ENCODE measurements around the gene NPR2. TPM values are rescaled to one million over a fixed set of nuclear protein-coding genes. Genes with fewer than 3 reads are reported as not detected.

NPR2 gene
- total and polyA plus RNA-seq, 3 experiments from 2014 or later, result 0.26 to 8.6 (median 5.2) TPM

GRCh38 chr9:35763803-35764202, 27.6 kb upstream of the NPR2 start:
- POLR2A ChIA-PET, result interaction anchor here (0.6 kb wide), 2 partner anchors 30 to 70 kb away, joined by 3 read pairs; no protein-coding TSS in a partner anchor
- Mint-ChIP-seq H3K9me3 (no peaks in the 10 kb centered on the region), H3K27ac (peak overlapping the region in 1 of 8 donors; percentile 85), H3K36me3 (peaks cover 0 to 6% (median 0%) of the 10 kb centered on the region in 3 donors), H3K4me1 (peaks cover 33 to 51% (median 33%) of the 10 kb centered on the region in 3 donors), H3K27me3 (no peaks in the 10 kb centered on the region), H3K4me3 (no peak overlapping the region)
- Histone ChIP-seq H3K4me3 (ENCODE audit: low read length) (no peak overlapping the region), H3K27me3 (ENCODE audit: insufficient read depth, low read length, poor library complexity, severe bottlenecking) (no peaks in the 10 kb centered on the region), H3K9me3 (ENCODE audit: low read length) (no peaks in the 10 kb centered on the region), H3K36me3 (ENCODE audit: insufficient read depth, low read length) (no peaks in the 10 kb centered on the region), H3K27ac (ENCODE audit: low read depth, low read length) (no peak overlapping the region), H3K4me1 (ENCODE audit: insufficient read depth, low read length) (peaks cover under 1% of the 10 kb centered on the region)
- no peak for DNase-seq
- CTCF ChIA-PET, result no interaction called here

GRCh38 chr9:35766997-35767396, 24.4 kb upstream of the NPR2 start:
- POLR2A ChIA-PET, result no interaction called here
- peaks cover 12 to 27% (median 14%) of the 10 kb centered on the region in 3 donors for H3K4me1 Mint-ChIP-seq
- DNase-seq, result no peak
- H3K4me3 Mint-ChIP-seq, result no peak overlapping the region
- CTCF ChIA-PET, result no interaction called here
- no peaks in the 10 kb centered on the region for H3K27me3 Mint-ChIP-seq
- no peaks in the 10 kb centered on the region for H3K36me3 ChIP-seq (ENCODE audit: insufficient read depth, low read length)
- H3K36me3 Mint-ChIP-seq, result peaks cover 0 to 2% (median 0%) of the 10 kb centered on the region in 3 donors
- no peaks in the 10 kb centered on the region for H3K4me1 ChIP-seq (ENCODE audit: insufficient read depth, low read length)
- no peaks in the 10 kb centered on the region for H3K9me3 Mint-ChIP-seq
- H3K27me3 ChIP-seq (ENCODE audit: insufficient read depth, low read length, poor library complexity, severe bottlenecking), result no peaks in the 10 kb centered on the region
- no peak overlapping the region for H3K27ac ChIP-seq (ENCODE audit: low read depth, low read length)
- no peak overlapping the region for H3K27ac Mint-ChIP-seq
- H3K9me3 ChIP-seq (ENCODE audit: low read length), result no peaks in the 10 kb centered on the region
- no peak overlapping the region for H3K4me3 ChIP-seq (ENCODE audit: low read length)

GRCh38 chr9:35767458-35767857, 23.9 kb upstream of the NPR2 start:
- H3K4me3 ChIP-seq (ENCODE audit: low read length), result no peak overlapping the region
- Mint-ChIP-seq H3K4me1 (peaks cover 12 to 26% (median 13%) of the 10 kb centered on the region in 3 donors), H3K36me3 (peaks cover 0 to 2% (median 0%) of the 10 kb centered on the region in 3 donors), H3K27me3 (no peaks in the 10 kb centered on the region), H3K27ac (no peak overlapping the region), H3K4me3 (no peak overlapping the region), H3K9me3 (no peaks in the 10 kb centered on the region)
- no peaks in the 10 kb centered on the region for H3K4me1 ChIP-seq (ENCODE audit: insufficient read depth, low read length)
- H3K36me3 ChIP-seq (ENCODE audit: insufficient read depth, low read length), result no peaks in the 10 kb centered on the region
- no peaks in the 10 kb centered on the region for H3K9me3 ChIP-seq (ENCODE audit: low read length)
- ChIA-PET POLR2A (no interaction called here), CTCF (interaction anchor here (0.8 kb wide), 1 partner anchor 59 kb away, joined by 3 read pairs; no protein-coding TSS in a partner anchor)
- H3K27ac ChIP-seq (ENCODE audit: low read depth, low read length), result no peak overlapping the region
- no peak for DNase-seq
- no peaks in the 10 kb centered on the region for H3K27me3 ChIP-seq (ENCODE audit: insufficient read depth, low read length, poor library complexity, severe bottlenecking)

GRCh38 chr9:35769763-35770162, 21.6 kb upstream of the NPR2 start:
- no peaks in the 10 kb centered on the region for H3K36me3 ChIP-seq (ENCODE audit: insufficient read depth, low read length)
- no peaks in the 10 kb centered on the region for H3K9me3 ChIP-seq (ENCODE audit: low read length)
- Mint-ChIP-seq H3K27me3 (no peaks in the 10 kb centered on the region), H3K4me1 (peaks cover 10 to 19% (median 12%) of the 10 kb centered on the region in 3 donors), H3K36me3 (peaks cover 0 to 3% (median 0%) of the 10 kb centered on the region in 3 donors), H3K9me3 (no peaks in the 10 kb centered on the region), H3K4me3 (no peak overlapping the region), H3K27ac (no peak overlapping the region)
- ChIA-PET CTCF (interaction anchor here (1.2 to 3.0 kb wide), 2 partner anchors 13 to 112 kb away, joined by 5 to 11 read pairs; no protein-coding TSS in a partner anchor), POLR2A (no interaction called here)
- no peaks in the 10 kb centered on the region for H3K4me1 ChIP-seq (ENCODE audit: insufficient read depth, low read length)
- no peak overlapping the region for H3K27ac ChIP-seq (ENCODE audit: low read depth, low read length)
- no peak overlapping the region for H3K4me3 ChIP-seq (ENCODE audit: low read length)
- H3K27me3 ChIP-seq (ENCODE audit: insufficient read depth, low read length, poor library complexity, severe bottlenecking), result no peaks in the 10 kb centered on the region
- no peak for DNase-seq

GRCh38 chr9:35771075-35771433, 20.3 kb upstream of the NPR2 start:
- no peak for DNase-seq
- Histone ChIP-seq H3K27me3 (ENCODE audit: insufficient read depth, low read length, poor library complexity, severe bottlenecking) (no peaks in the 10 kb centered on the region), H3K9me3 (ENCODE audit: low read length) (no peaks in the 10 kb centered on the region), H3K36me3 (ENCODE audit: insufficient read depth, low read length) (no peaks in the 10 kb centered on the region), H3K4me1 (ENCODE audit: insufficient read depth, low read length) (no peaks in the 10 kb centered on the region), H3K27ac (ENCODE audit: low read depth, low read length) (no peak overlapping the region), H3K4me3 (ENCODE audit: low read length) (no peak overlapping the region)
- Mint-ChIP-seq H3K9me3 (no peaks in the 10 kb centered on the region), H3K27me3 (no peaks in the 10 kb centered on the region), H3K4me1 (peaks cover 9 to 15% (median 12%) of the 10 kb centered on the region in 3 donors), H3K36me3 (peaks cover 0 to 5% (median 0%) of the 10 kb centered on the region in 3 donors), H3K27ac (no peak overlapping the region), H3K4me3 (no peak overlapping the region)
- ChIA-PET CTCF (interaction anchor here (2.8 to 3.0 kb wide), 2 partner anchors 14 to 19 kb away, joined by 8 to 11 read pairs; no protein-coding TSS in a partner anchor), POLR2A (interaction anchor here (0.5 to 1.0 kb wide), 2 partner anchors 35 to 195 kb away, joined by 3 to 4 read pairs; no protein-coding TSS in a partner anchor)

GRCh38 chr9:35771534-35771933, 19.9 kb upstream of the NPR2 start:
- Histone ChIP-seq H3K27me3 (ENCODE audit: insufficient read depth, low read length, poor library complexity, severe bottlenecking) (no peaks in the 10 kb centered on the region), H3K4me1 (ENCODE audit: insufficient read depth, low read length) (no peaks in the 10 kb centered on the region), H3K27ac (ENCODE audit: low read depth, low read length) (no peak overlapping the region), H3K4me3 (ENCODE audit: low read length) (no peak overlapping the region), H3K36me3 (ENCODE audit: insufficient read depth, low read length) (no peaks in the 10 kb centered on the region), H3K9me3 (ENCODE audit: low read length) (no peaks in the 10 kb centered on the region)
- ChIA-PET CTCF (interaction anchor here (2.8 to 3.0 kb wide), 2 partner anchors 15 to 18 kb away, joined by 8 to 11 read pairs; no protein-coding TSS in a partner anchor), POLR2A (interaction anchor here (0.5 to 1.0 kb wide), 2 partner anchors 35 to 194 kb away, joined by 3 to 4 read pairs; no protein-coding TSS in a partner anchor)
- no peaks in the 10 kb centered on the region for H3K27me3 Mint-ChIP-seq
- peaks cover 0 to 7% (median 0%) of the 10 kb centered on the region in 3 donors for H3K36me3 Mint-ChIP-seq
- H3K27ac Mint-ChIP-seq, result no peak overlapping the region
- DNase-seq, result no peak
- H3K9me3 Mint-ChIP-seq, result no peaks in the 10 kb centered on the region
- no peak overlapping the region for H3K4me3 Mint-ChIP-seq
- H3K4me1 Mint-ChIP-seq, result peaks cover 7 to 10% (median 8%) of the 10 kb centered on the region in 3 donors

GRCh38 chr9:35771943-35772342, 19.4 kb upstream of the NPR2 start:
- no peak for DNase-seq
- Histone ChIP-seq H3K4me3 (ENCODE audit: low read length) (no peak overlapping the region), H3K27ac (ENCODE audit: low read depth, low read length) (no peak overlapping the region), H3K4me1 (ENCODE audit: insufficient read depth, low read length) (no peaks in the 10 kb centered on the region), H3K36me3 (ENCODE audit: insufficient read depth, low read length) (no peaks in the 10 kb centered on the region), H3K9me3 (ENCODE audit: low read length) (no peaks in the 10 kb centered on the region), H3K27me3 (ENCODE audit: insufficient read depth, low read length, poor library complexity, severe bottlenecking) (no peaks in the 10 kb centered on the region)
- no peak overlapping the region for H3K4me3 Mint-ChIP-seq
- H3K9me3 Mint-ChIP-seq, result no peaks in the 10 kb centered on the region
- ChIA-PET POLR2A (no interaction called here), CTCF (interaction anchor here (1.4 to 2.8 kb wide), 2 partner anchors 15 to 18 kb away, joined by 4 to 8 read pairs; no protein-coding TSS in a partner anchor)
- peaks cover 0 to 7% (median 0%) of the 10 kb centered on the region in 3 donors for H3K36me3 Mint-ChIP-seq
- H3K4me1 Mint-ChIP-seq, result peaks cover 5 to 8% (median 5%) of the 10 kb centered on the region in 3 donors
- no peak overlapping the region for H3K27ac Mint-ChIP-seq
- no peaks in the 10 kb centered on the region for H3K27me3 Mint-ChIP-seq

- H3K9me3 ChIP-seq (ENCODE audit: low read length), result no peaks in the 10 kb centered on the region
- Mint-ChIP-seq H3K27ac (peak overlapping the region in 2 of 8 donors; percentile 58 to 61), H3K4me3 (no peak overlapping the region), H3K4me1 (peaks cover 0 to 7% (median 2%) of the 10 kb centered on the region in 3 donors), H3K27me3 (no peaks in the 10 kb centered on the region), H3K9me3 (no peaks in the 10 kb centered on the region), H3K36me3 (peaks cover 0 to 15% (median 6%) of the 10 kb centered on the region in 3 donors)
- POLR2A ChIA-PET, result no interaction called here
- no peaks in the 10 kb centered on the region for H3K36me3 ChIP-seq (ENCODE audit: insufficient read depth, low read length)
- DNase-seq, result no peak
- H3K4me3 ChIP-seq (ENCODE audit: low read length), result no peak overlapping the region
- H3K27me3 ChIP-seq (ENCODE audit: insufficient read depth, low read length, poor library complexity, severe bottlenecking), result no peaks in the 10 kb centered on the region
- CTCF ChIA-PET, result interaction anchor here (0.7 to 1.4 kb wide), 4 partner anchors 9 to 23 kb away, joined by 3 to 5 read pairs (median 3); no protein-coding TSS in a partner anchor
- H3K27ac ChIP-seq (ENCODE audit: low read depth, low read length), result no peak overlapping the region
- no peaks in the 10 kb centered on the region for H3K4me1 ChIP-seq (ENCODE audit: insufficient read depth, low read length)
These were observed 16.3 kb upstream of the NPR2 start for GRCh38 chr9:35774907-35775635.
